Osteocyte (in vitro differentiated cells): Measurements from ENCODE around the gene DOK4. TPM values are rescaled to one million over a fixed set of nuclear protein-coding genes. Genes with fewer than 3 reads are reported as not detected.
A peak's percentile ranks its signal among the peaks of the same experiment; 100 is the strongest.

Experiments used
- DNase-seq: peaks from one replicate; pipeline ENCODE4 v3.0.0; 2021; ENCODE audit warnings: mixed read lengths; ENCODE audit not compliant: unreplicated experiment; ENCODE audit errors: extremely low spot score
- H3K27ac Mint-ChIP-seq: one replicate; pipeline ENCODE4 v1.8.0; 2021; ENCODE audit warnings: mild to moderate bottlenecking, mixed read lengths; ENCODE audit not compliant: unreplicated experiment
- H3K27me3 Mint-ChIP-seq: one replicate; pipeline ENCODE4 v1.8.0; 2021; ENCODE audit warnings: mixed read lengths; ENCODE audit not compliant: unreplicated experiment
- H3K36me3 Mint-ChIP-seq: one replicate; pipeline ENCODE4 v1.8.0; 2021; ENCODE audit warnings: mixed read lengths; ENCODE audit not compliant: unreplicated experiment
- H3K4me1 Mint-ChIP-seq: one replicate; pipeline ENCODE4 v1.8.0; 2021; ENCODE audit warnings: mixed read lengths; ENCODE audit not compliant: unreplicated experiment
- H3K4me3 Mint-ChIP-seq: one replicate; pipeline ENCODE4 v1.8.0; 2021; ENCODE audit warnings: mild to moderate bottlenecking, moderate library complexity, mixed read lengths; ENCODE audit not compliant: unreplicated experiment
- H3K9me3 Mint-ChIP-seq: one replicate; pipeline ENCODE4 v1.8.0; 2021; ENCODE audit warnings: mixed read lengths; ENCODE audit not compliant: unreplicated experiment
- CTCF ChIP-seq: fragments of 200-600 bp; sonication (generic); IDR thresholded peaks from 2 replicates; pipeline ENCODE4 v1.5.0; 2021; ENCODE audit warnings: antibody characterized with exemption, mild to moderate bottlenecking, moderate library complexity
- long read RNA-seq: library from polyadenylated mRNA; unstranded; transcript quantifications from one replicate; pipeline ENCODE4 v2.0.0, GENCODE V29; 2021
- total RNA-seq: library from RNA; stranded (reverse); gene quantifications from 2 replicates; pipeline ENCODE4 v1.2.1, GENCODE V29; 2021

The DOK4 gene
- total RNA-seq: 22.5 and 24.4 TPM in 2 replicates
- long read RNA-seq, transcript DOK4-218 (8 exons, 1,848 nt): major isoform, 14 of 44 reads
- long read RNA-seq, partial matches to known transcripts: 6 of 44 reads
- long read RNA-seq, other reads (novel, unspliced or antisense): 24 of 44 reads

GRCh38 chr16:57485916-57486857, at the start of gene DOK4:
TSS of gene DOK4 (minus strand) at chr16:57486493. CDS start at chr16:57479507, 6,986 bp downstream.
- Mint-ChIP-seq H3K27me3 (peaks cover 10% of the 10 kb centered on the region), H3K4me1 (peaks cover 18% of the 10 kb centered on the region), H3K4me3 (peak within 1 kb of the TSS; percentile 83), H3K27ac (no peak within 1 kb of the TSS), H3K9me3 (no peaks in the 10 kb centered on the region), H3K36me3 (no peaks in the 10 kb centered on the region)
- no peak for TF ChIP-seq CTCF
- peak; percentile 91 for DNase-seq

GRCh38 chr16:57535680-57536305, 49.5 kb upstream of the DOK4 start:
- Mint-ChIP-seq H3K4me3 (peak overlapping the region; percentile 85), H3K27me3 (peaks cover 4% of the 10 kb centered on the region), H3K36me3 (no peaks in the 10 kb centered on the region), H3K9me3 (no peaks in the 10 kb centered on the region), H3K4me1 (peaks cover 69% of the 10 kb centered on the region), H3K27ac (peak overlapping the region; percentile 83)
- DNase-seq: peak; percentile 97
- TF ChIP-seq CTCF: peak; percentile 30

- Mint-ChIP-seq H3K4me3 (peak overlapping the region; percentile 85), H3K9me3 (no peaks in the 10 kb centered on the region), H3K27ac (peak overlapping the region; percentile 83), H3K27me3 (no peaks in the 10 kb centered on the region), H3K4me1 (peaks cover 74% of the 10 kb centered on the region), H3K36me3 (no peaks in the 10 kb centered on the region)
- no peak for TF ChIP-seq CTCF
- DNase-seq: peak; percentile 80
These were observed 48.8 kb upstream of the DOK4 start for GRCh38 chr16:57534881-57535658.

- TF ChIP-seq CTCF: no peak
- H3K4me1 Mint-ChIP-seq: peaks cover 81% of the 10 kb centered on the region
- peak overlapping the region; percentile 83 for H3K27ac Mint-ChIP-seq
These were observed 48.1 kb upstream of the DOK4 start for GRCh38 chr16:57534337-57534880.

More at GRCh38 chr16:57534337-57534880, 48.1 kb upstream of the DOK4 start:
- Mint-ChIP-seq H3K27me3 (no peaks in the 10 kb centered on the region), H3K9me3 (no peaks in the 10 kb centered on the region), H3K4me3 (peak overlapping the region; percentile 85), H3K36me3 (peaks cover 3% of the 10 kb centered on the region)
- DNase-seq: peak; percentile 63
